Glutamatergic neuron (in vitro differentiated cells): ENCODE results near the gene B4GALT2. TPM values are rescaled to one million over a fixed set of nuclear protein-coding genes. Genes with fewer than 3 reads are reported as not detected.

Experiments
- DNase-seq: peaks from one replicate; pipeline ENCODE4 v3.0.0; 2022
- H3K27ac Mint-ChIP-seq: one replicate; pipeline ENCODE4 v1.8.0; 2020; ENCODE audit warnings: mild to moderate bottlenecking, mixed read lengths, inconsistent platforms; ENCODE audit not compliant: unreplicated experiment
- H3K27me3 Mint-ChIP-seq: one replicate; pipeline ENCODE4 v1.8.0; 2020; ENCODE audit warnings: mild to moderate bottlenecking, moderate library complexity, mixed read lengths, inconsistent platforms; ENCODE audit not compliant: unreplicated experiment
- H3K36me3 Mint-ChIP-seq: one replicate; pipeline ENCODE4 v1.8.0; 2020; ENCODE audit warnings: mild to moderate bottlenecking, mixed read lengths, inconsistent platforms; ENCODE audit not compliant: unreplicated experiment
- H3K4me1 Mint-ChIP-seq: one replicate; pipeline ENCODE4 v1.8.0; 2020; ENCODE audit warnings: mild to moderate bottlenecking, low read depth, mixed read lengths, inconsistent platforms; ENCODE audit not compliant: unreplicated experiment
- H3K4me3 Mint-ChIP-seq: one replicate; pipeline ENCODE4 v1.8.0; 2020; ENCODE audit warnings: mild to moderate bottlenecking, mixed read lengths, inconsistent platforms; ENCODE audit not compliant: unreplicated experiment
- H3K9me3 Mint-ChIP-seq: one replicate; pipeline ENCODE4 v1.8.0; 2020; ENCODE audit warnings: mild to moderate bottlenecking, moderate library complexity, mixed read lengths, inconsistent platforms; ENCODE audit not compliant: unreplicated experiment
- CTCF ChIP-seq: fragments of 200-600 bp; sonication (generic); IDR thresholded peaks from one replicate; pipeline ENCODE4 v1.5.0; 2021; ENCODE audit not compliant: partially characterized antibody, unreplicated experiment
- total RNA-seq: library from RNA; stranded (reverse); fragmentation: NEBNext Ultra II Directional; extraction: Animal tissue kit (Norgen Biotek cat#: 25700); gene quantifications from one replicate; pipeline ENCODE4 v1.2.1, GENCODE V29; 2021; ENCODE audit not compliant: unreplicated experiment

B4GALT2 gene
- total RNA-seq, 1 donor from 2014 or later, result 45.7 TPM

DNA sequence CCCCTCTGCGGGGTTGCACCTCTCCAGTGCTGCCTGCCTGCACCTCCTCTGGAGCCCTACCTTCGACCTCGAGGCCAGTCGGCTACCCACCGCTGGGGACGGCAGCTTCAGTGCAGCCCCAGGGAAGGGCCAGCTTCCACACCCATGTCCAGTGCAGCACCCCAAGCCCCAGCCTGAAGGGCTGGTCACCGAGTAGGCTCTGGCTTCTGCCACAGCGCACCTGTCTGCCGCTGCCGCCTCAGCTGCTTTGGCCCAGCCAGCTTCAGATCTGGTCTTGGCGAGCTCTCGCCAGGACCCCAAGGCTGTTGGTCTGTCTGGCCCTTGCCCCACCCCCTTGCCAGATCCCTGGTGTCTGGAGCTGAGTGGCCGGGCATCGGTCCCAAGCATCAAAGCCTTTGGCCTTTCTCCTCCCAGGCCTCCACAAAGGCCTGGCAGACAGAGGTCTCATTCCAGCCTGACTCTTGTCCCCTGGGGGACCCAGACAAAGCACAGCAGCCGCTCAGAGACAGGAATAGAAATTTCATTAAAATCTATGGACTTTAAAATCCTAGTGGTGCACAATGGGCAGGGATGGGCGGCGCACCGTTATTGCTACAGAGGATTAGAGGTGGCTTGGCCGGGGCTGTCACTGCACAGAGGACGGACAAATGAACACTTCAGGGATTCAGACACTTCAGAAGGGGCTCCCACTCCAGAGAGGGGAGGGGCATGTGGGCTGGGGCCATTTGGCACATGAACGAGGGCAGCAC is 17.1 kb downstream of the B4GALT2 start:
- peaks cover 9% of the 10 kb centered on the region for H3K27me3 Mint-ChIP-seq
- H3K27ac Mint-ChIP-seq, result peak overlapping the region; percentile 57
- no peaks in the 10 kb centered on the region for H3K36me3 Mint-ChIP-seq
- H3K4me1 Mint-ChIP-seq, result peaks cover 4% of the 10 kb centered on the region
- no peak for TF ChIP-seq CTCF
- peaks cover 1% of the 10 kb centered on the region for H3K9me3 Mint-ChIP-seq
- no peak for DNase-seq
- H3K4me3 Mint-ChIP-seq, result peak overlapping the region; percentile 61

GRCh38 chr1:43996733-43997115 is 17.7 kb downstream of the B4GALT2 start:
- peaks cover 9% of the 10 kb centered on the region for H3K27me3 Mint-ChIP-seq
- peak overlapping the region; percentile 57 for H3K27ac Mint-ChIP-seq
- peak overlapping the region; percentile 61 for H3K4me3 Mint-ChIP-seq
- peaks cover 4% of the 10 kb centered on the region for H3K4me1 Mint-ChIP-seq
- H3K9me3 Mint-ChIP-seq, result peaks cover 1% of the 10 kb centered on the region
- H3K36me3 Mint-ChIP-seq, result no peaks in the 10 kb centered on the region
- no peak for DNase-seq
- TF ChIP-seq CTCF, result no peak

DNA sequence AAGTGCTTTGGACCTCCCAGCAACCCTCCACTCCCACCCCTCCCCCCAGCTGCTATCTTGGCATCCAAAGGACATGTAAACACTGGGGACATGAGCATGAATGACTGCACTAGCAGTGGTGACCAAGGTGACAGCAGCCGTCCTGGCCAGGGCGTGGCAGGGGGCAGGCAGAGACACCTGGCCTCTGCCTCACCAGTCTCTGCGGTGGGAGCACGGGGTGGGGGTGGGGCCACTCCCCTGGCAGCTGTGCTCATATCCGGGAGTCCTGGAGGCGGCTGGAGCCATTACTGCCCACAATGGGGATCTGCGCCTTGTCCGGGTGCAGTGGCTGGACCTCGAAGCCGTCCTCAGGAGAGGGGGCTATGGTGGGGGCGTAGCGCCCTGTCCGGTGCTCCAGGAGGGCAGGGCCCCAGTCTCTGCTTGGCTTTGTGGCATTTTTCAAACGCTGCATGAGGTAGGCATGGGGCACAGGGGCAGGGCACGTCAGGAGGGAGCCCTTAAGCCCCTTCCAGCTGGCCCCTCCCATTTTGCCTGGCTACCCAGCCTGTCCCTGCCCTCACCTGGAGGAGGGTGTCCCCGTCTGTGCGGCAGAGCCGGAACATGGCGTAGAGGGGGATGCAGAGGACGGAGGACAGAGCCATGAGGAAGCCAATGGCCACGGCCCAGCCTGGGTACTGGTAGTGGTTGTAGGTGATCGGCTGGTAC is 18.4 kb downstream of the B4GALT2 start:
- no peak for DNase-seq
- Mint-ChIP-seq H3K4me3 (no peak overlapping the region), H3K4me1 (peaks cover 4% of the 10 kb centered on the region), H3K9me3 (peaks cover 1% of the 10 kb centered on the region), H3K36me3 (no peaks in the 10 kb centered on the region), H3K27ac (no peak overlapping the region), H3K27me3 (peaks cover 9% of the 10 kb centered on the region)
- TF ChIP-seq CTCF, result no peak

DNA sequence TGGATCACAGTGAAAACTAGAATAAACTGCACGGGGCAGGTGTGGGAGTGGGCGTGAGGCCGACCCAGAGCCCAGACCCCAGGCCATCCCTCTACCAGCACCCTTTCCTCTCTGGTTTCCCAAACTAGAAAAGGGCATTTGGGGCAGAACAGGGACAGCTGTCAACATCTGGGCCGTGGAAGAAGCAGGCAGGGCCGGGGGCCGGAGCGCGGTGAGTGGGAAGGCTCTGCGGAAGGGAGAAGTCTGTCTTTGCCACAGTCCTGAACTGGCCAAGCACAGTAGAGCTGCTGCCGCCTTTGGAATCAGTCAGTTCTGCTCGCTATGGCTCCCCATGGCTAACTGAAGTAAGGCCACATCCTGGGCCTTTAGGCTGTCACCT is 19.0 kb downstream of the B4GALT2 start:
- Mint-ChIP-seq H3K9me3 (peaks cover 1% of the 10 kb centered on the region), H3K4me3 (no peak overlapping the region), H3K27ac (no peak overlapping the region), H3K27me3 (peaks cover 9% of the 10 kb centered on the region), H3K4me1 (peaks cover 4% of the 10 kb centered on the region), H3K36me3 (no peaks in the 10 kb centered on the region)
- TF ChIP-seq CTCF, result no peak
- no peak for DNase-seq

GRCh38 chr1:43999455-43999854 is 20.4 kb downstream of the B4GALT2 start:
- Mint-ChIP-seq H3K36me3 (no peaks in the 10 kb centered on the region), H3K9me3 (peaks cover 1% of the 10 kb centered on the region), H3K4me1 (peaks cover 4% of the 10 kb centered on the region), H3K27me3 (peaks cover 8% of the 10 kb centered on the region), H3K27ac (no peak overlapping the region), H3K4me3 (no peak overlapping the region)
- no peak for DNase-seq
- no peak for TF ChIP-seq CTCF
